ENCODE results near the gene ATP6V0E1.

Gene ATP6V0E1

DNA sequence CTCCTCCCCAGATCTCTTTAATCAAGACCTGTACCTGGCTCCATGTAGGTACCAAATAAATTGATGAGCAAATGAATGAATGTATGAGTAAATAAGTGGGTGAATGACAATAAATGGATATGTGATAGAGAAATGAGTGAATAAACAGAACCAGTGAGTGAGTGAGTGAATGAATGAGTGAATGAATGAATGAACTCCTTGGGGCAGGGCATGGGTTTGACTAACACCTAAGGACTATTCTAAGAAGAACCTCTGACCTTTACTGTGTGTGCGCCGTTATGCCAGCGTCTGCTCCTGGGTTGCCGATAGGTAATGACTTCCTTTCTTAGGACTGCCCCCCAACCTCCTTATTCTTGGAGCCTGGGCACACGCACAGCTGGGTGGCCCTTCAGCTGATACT, 26.1 kb upstream of the ATP6V0E1 start:
- no peak for DNase-seq

DNA sequence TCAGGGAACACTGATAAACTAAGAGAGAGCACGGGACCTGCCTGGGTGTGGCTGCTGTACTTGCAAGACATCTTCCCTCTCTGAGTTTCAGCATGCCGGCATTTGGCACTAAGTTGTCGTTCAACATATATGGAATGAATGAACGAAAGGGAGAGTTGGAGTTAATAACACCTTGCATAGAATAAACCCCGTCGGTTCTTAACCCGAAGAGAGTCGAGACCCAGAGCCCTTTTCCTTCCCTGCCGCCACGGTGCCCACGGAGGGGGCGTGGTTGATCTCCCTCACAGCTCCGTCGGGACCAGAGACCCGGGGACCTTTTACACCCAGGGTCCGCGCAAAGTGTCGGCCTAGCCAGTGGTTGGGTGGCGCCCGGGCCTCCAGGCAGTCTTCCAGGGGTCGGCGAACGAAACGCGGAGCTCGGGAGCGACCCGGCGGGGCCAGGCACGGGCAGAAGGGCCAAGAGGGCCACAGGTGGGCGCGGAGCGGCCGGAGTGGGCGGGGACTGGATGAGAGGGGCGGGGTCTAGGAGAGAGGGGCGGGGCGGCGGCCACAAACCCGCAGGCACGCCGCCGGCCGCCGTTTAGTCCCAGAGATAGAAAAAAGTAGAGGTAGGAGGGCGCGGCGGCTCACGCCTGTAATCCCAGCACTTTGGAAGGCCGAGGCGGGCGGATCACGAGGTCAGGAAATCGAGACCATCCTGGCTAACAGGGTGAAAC, 25.1 kb upstream of the ATP6V0E1 start:
- DNase-seq: peak; percentile 58

- DNase-seq: no peak
Measured at GRCh38 chr5:172959824-172960799, 23.5 kb upstream of the ATP6V0E1 start.

DNA sequence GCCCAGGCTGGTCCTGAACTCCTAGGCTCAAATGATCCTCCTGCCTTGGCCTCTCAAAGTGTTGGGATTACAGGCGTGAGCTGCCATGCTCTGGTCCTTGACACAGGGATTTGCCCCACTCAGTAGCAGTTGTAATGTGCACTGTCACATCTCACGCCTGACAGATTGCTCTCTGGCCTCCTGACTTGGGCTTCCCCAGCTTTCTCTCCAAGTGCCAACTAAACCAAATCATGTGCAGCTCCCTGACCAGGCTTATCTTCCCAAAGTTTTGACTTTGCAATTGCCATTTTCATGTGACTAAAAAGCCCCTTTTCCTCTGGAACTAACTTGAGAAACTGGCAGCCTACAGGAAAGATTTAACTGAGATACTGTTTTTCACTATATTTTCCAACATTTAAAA, 13.7 kb upstream of the ATP6V0E1 start:
- no peak for DNase-seq

DNA sequence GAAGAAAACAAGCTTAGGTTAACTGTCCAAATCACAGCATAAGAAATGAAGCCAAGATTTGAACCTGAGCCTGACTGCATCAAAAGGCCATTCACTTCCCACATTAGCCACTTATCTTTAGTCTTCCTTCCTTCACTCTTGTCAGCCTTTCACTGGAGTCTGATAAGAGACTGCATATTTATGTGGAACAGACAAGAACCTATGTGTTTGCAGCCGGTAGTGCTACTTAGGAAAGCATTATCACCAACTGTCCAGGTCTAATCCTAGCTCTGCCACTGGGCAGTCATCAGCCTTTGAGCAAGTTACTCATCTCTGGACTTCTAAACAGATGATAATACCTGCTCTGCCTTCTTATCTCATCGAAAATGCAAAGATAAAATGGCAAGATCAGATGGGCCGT, 12.1 kb upstream of the ATP6V0E1 start:
- no peak for DNase-seq

DNA sequence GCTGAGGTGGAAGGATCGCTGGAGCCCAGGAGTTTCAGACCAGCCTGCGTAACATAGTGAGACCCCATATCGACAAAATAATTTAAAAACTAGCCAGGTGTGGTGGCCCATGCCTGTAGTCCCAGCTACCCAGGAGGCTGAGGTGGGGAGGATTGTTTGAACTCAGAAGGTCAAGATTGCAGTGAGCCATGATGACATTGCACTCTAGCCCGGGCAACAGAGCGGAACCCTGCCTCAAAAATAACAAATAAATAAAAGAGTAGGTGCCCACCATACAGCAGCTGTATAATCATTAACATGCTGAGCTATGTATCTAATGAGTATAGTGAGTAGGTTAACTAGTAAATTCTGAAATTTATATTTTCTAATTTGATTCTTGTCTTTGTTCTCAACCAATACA, 11.0 kb upstream of the ATP6V0E1 start:
- DNase-seq: no peak

- DNase-seq: no peak
Measured at GRCh38 chr5:172973127-172973916, 10.2 kb upstream of the ATP6V0E1 start.

GRCh38 chr5:172973931-172974330, 9.6 kb upstream of the ATP6V0E1 start:
- DNase-seq: no peak

GRCh38 chr5:172975289-172975688, 8.3 kb upstream of the ATP6V0E1 start:
- no peak for DNase-seq

- no peak for DNase-seq
Measured at GRCh38 chr5:172979778-172980177, 3.8 kb upstream of the ATP6V0E1 start.

- DNase-seq: no peak
Measured at GRCh38 chr5:172981931-172982330, 1.6 kb upstream of the ATP6V0E1 start.

- DNase-seq: peak; percentile 58
Measured at GRCh38 chr5:172984244-172984953, 828 bp downstream of the ATP6V0E1 start.

DNA sequence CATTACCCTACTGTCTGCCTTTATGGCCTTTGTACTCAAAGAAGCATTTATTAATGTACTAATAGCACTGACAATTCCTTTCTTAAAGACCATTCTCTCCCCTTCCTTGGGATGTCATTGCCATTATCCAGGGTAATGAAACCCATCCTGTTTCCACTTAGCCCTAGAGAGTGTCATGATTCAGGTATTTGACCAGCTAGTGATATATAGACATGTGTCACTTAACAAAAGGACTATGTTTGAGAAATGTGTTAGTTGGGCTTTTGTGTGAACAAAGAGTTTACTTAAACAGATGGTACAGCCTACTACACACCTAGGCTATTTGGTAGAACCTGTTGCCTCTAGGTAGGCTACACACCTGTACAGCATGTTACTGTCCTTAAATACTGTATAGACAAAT, 2.0 kb downstream of the ATP6V0E1 start:
- DNase-seq: no peak

- no peak for DNase-seq
Measured at GRCh38 chr5:172988276-172988675, 4.7 kb downstream of the ATP6V0E1 start.

DNA sequence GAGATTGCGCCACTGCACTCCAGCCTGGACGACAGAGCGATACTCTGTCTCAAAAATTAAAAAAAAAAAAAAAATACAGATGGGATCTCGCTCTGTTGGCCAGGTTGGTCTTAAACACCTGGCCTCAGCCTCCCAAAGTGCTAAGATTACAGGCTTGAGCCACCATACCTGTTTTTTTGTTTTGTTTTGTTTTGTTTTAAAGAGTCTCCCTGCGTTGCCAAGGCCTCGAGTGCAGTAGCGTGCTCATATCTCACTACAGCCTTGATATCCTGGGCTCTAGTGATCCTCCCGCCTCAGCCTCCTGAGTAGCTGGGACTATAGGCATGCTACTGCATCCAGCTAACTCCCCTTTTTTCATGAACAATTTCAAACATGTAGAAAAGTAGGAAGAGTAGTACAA, 7.2 kb downstream of the ATP6V0E1 start:
- no peak for DNase-seq

GRCh38 chr5:172994405-172994804, 10.8 kb downstream of the ATP6V0E1 start:
- no peak for DNase-seq

GRCh38 chr5:172999372-172999973, 15.9 kb downstream of the ATP6V0E1 start:
- no peak for DNase-seq

GRCh38 chr5:172999974-173000373, 16.4 kb downstream of the ATP6V0E1 start:
- no peak for DNase-seq

GRCh38 chr5:173001229-173001841, 17.8 kb downstream of the ATP6V0E1 start:
- DNase-seq: no peak

- no peak for DNase-seq
Measured at GRCh38 chr5:173003360-173003759, 19.8 kb downstream of the ATP6V0E1 start.

DNA sequence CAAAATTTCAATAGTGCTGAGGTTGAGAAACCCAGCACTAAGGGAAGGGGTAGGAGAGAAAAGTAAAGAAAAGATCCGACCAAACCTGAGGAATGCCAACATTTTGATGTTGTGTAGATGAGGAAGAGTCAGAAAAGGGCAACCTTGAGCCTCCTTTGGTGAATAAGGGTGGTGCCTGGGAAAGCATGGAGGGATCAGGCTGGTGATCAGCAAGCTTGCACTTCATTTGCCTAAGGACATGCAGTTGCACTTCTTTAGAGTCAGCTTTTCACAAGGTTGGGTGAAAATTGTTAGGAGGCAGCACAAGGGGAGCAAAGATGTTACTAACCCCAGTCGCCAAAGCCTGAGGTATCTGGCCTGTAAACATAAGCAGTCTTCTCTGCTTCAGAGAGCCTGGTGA, 20.4 kb downstream of the ATP6V0E1 start:
- DNase-seq: no peak

DNA sequence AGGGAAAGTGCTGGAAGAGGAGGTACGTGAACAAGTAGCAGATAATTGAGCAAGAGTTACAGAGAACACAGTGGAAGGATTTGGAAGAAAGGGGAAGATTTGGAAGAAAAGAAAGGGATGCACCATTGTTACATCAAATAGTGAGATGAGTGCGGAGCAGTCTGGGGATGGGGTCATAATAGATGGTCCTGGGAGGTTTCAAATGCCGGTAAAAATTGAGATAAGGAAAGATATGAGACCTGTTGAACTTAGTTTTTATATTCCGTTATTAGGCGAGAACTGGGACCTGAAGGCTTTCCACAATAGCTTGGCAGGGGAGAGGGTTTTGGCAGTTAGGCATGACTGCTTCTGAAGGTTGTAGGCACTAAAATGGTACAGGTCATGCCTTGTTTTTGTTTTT, 20.9 kb downstream of the ATP6V0E1 start:
- DNase-seq: no peak

Data from effector CD8-positive, alpha-beta T cell (primary cell).